A172 (cell line): ENCODE results near the gene MIDN. TPM values are rescaled to one million over a fixed set of nuclear protein-coding genes. Genes with fewer than 3 reads are reported as not detected.

Experiments used
- DNase-seq: peaks from one replicate; pipeline ENCODE4 v3.0.0-alpha.2; 2015; ENCODE audit warnings: low spot score
- total RNA-seq: library from RNA; depleted of rRNA; stranded (reverse); fragments of >200 nt; shearing (Covaris generic); gene quantifications from 2 replicates; pipeline ENCODE4 v1.2.3, GENCODE V29; 2014

MIDN gene
- total RNA-seq, 1 experiment from 2014 or later, result 7.0 TPM

DNA sequence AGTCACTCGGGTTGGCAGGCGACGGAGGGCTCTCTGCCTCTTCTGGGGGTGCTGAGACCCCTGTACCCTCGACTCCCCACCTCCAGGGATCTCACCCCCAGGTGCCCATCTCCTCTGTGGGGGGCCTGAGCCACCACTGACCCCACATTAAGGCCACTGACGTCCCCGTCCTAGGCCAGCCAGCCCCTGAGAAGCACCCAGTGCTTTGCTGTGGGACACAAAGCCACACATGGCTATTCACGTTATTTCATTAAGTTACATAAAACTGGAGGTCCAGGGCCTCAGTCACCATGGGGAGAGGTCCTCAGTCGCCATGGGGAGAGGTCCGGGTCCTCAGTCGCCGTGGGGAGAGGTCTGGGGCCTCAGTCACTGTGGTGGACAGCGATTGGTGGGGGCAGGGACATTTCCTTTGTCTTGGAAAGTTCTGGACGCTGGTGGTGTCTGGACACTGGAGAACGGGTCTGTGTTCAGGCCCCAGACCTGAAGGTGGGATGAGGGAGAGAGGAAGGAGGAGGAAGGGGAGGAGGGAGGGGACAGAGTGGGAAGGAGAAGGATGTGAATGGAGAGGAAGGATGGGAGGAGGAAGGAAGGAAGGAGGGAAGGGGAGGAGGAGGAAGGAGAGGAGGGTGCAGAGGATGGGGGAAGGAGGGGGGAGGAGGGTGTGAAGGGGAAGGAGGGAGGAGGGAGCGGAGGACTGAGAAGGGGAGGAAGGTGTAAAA is 33.3 kb downstream of the MIDN start:
- no peak for DNase-seq

DNA sequence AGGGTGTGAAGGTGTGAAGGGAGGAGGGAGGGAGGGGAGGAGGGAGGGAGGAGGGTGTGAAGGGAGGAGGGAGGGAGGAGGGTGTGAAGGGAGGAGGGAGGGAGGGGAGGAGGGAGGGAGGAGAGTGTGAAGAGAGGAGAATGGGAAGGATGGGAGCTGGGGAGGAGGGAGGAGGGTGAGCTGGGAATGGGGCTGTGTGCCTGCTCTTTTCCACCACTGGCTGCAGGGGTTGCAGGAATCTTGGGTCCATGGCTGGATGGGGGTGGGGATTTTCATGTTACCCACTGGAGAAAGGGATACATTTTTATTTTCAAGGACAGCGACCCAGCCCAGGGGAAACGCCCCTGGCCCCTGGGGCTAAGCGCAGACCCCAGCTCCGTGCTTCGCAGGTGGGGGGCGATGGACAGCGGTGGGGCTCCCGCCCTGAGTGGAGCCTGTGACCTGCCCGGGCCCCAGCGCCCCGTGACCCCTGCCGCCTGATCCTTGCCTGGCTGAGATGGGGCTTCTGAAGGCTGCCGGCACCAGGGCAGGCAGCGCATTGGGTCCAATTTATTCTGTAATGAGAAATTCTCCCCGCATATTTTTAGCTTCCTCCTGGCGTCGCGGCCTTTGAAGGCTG is 34.3 kb downstream of the MIDN start:
- DNase-seq, result no peak

DNA sequence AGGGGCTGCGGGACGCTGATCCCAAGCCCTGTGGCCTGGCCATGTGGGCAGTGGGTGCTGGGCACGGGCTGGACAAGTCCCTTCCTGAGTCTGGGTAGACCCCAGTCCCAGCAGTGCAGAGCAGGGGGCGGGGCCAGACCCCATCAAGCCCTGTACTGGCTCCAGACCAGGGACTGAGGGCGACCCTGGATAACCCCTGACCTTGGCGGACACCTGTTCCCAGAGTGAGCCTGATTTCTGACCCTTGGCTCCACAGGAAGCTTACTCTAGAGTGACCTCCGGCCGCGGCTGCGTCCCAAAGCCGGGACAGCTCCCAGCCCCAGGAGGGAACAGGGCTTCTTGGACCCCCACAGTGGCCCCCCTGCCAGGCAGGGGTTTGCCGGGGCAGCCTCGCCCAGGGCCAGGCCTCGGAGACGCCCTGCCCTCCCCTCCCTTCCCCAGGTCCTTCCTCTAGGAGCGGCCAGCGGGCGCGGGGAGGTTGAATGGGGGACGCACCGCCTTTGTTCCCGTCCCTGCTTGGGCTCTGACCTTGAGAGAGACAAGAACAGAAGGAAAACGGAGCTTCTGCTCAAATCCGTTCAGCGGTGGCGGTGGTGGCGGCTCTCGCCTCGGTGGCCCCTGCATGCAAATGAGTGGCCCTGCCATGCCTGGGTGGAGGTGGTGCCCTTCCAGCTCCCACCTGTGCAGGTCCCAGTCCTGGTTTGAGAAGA is 35.0 kb downstream of the MIDN start:
- no peak for DNase-seq

DNA sequence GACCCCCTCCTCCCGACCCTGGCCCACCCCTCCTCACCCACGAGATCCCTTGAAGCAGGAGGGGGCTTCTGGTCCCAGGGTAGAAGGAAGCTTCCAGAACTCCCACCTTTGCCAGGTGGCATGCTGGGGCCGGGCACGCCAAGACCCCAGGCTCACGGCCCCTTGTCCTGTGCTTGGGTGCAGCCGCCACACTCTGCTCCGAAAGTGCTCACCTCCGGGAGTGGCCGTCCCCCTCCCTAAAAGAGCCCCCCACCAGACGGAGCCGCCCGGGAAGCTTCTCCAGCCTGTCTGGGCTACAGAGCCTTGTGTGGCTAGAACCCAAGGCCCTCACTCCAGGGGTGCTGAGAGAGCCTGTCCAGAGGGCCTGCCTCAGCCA is 35.5 kb downstream of the MIDN start:
- no peak for DNase-seq

DNA sequence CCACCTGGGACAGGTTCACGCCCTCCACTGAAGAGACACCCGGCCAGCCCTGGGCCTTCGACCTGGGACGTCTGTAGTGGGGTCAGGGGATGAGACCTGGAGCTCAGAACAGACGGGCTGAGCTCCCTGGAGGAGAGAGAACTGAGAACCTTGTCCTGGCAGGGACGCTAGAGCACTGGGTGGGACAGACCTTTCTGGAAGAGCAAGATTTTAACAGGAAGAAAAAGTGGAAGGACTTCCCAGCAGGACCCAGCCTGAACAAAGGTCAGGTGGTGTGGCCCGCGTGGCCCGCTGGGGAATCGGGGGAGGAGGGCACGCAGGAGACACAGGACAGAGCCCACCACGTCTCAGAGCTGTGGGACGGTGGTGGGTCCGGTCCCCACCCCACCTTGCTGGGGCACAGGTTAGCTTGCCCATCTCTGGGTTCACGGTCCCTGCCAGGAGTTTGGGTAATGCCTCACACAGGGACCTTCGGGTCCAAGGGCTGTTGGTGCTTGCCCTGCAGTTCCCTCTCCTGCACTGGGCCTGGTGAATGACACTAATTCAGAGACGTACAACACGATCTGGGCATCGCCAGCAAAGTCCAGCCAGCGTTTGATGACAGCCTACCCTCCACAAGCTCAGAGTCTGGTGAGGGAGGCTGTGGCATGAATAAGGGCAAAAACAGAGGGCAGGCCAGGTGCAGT is 36.1 kb downstream of the MIDN start:
- no peak for DNase-seq

DNA sequence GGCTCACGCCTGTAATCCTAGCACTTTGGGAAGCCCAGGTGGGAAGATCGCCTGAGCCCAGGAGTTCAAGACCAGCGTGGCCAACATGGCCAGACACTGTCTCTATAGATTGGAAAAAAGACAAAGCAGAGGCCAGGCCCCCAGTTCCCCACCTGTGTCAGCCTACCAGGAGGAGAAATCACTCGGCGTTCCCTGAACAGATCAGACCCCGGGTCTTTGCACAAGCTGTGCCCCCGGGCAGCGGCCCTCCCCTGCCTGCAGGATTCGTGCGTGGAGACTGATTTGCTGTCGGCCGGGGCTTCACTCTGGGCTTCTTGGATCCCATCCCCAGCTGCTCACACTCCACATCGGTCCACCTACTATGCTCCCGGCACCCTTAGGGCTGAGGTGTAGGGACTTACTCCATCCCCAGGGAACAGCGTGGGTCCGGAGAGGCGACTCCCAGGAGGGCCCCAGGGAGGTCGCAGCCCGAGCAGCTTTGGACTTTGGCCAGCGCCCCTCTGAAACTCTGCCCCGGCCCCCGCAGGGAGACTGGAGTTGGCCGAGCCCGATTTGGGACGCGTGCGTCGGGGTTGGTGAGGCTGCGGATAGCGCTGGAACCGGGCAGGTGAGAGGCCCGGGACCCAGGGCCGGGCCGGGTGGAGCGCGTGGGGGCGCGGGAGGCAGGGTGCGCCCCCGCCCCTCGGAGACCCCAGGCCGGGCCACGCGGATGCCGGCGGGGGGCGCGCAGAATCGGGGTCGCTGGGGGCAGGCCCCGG is 36.8 kb downstream of the MIDN start:
- DNase-seq, result no peak

DNA sequence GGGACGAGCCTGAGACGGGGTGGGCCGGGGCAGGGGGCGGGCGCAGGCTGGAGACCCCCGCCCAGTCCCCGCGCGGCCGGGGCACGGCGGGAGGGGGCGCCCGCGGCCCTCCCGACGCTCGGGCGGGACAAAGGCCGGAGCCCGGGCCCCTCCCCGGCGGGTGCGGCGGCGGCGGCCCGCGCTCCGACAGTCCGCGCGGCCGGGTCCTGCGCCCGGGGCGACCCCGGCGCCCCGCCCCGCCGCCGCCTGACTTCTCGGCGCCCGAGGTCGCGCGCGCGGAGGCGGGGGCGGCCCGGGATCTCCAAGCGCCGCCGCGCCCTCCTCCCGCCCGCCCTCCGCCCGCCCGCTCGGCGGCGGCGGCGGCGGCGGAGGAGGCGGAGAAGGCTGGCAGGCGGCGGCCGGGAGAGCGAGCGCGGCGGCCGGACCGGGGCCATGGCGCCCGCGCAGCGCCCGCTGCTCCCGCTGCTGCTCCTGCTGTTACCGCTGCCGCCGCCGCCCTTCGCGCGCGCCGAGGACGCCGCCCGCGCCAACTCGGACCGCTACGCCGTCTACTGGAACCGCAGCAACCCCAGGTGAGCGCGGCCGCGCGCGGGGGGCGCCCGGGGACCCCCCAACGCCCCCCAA is 37.5 kb downstream of the MIDN start, which contains the start of gene EFNA2:
EFNA2 (plus strand) TSS at position 137 of the 624 bp plus-strand sequence; CDS start at position 433, 296 bp downstream.
- DNase-seq, result no peak

DNA sequence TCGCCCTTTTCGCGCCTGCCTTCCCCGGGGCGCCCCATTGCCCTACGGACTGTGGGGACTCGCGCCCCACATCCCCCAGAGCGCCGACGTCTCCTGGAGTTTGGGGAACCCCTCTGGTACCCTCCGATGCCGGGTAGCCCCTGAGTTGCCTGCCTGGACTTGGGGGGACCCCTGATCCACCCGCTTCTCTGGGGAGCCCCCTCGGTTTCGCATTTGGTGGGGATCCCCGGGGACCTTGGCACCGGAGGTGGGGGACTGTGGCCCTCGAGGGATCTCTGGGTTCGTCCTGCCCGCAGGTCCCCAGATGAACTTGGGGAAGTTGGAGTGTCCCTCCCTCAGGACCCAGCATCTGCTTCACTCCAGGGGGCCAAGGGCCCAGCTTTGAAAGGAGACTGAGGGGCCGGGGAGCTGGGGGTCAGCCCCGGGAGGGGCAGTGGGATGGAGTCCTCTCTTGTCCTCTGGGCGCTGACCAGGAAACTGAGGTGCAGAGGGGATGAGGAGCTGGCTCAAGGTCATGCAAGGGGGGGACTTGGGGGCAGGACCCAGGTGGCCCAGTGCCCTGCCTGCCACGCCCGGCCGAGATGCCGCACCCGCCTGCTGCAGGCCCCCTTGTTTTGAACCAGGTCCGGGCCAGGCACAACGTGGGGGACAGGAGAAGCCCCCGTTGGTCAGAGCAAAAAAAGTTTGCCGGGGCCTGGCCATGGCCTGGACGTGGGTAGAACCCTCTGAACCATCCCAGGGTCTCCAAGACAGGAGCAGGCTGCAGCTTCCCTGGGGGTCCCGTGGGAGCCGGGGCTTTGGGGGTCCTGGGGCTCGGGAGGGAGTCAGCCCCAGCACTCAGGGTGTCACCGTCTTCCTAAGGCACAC is 38.3 kb downstream of the MIDN start:
- no peak for DNase-seq

DNA sequence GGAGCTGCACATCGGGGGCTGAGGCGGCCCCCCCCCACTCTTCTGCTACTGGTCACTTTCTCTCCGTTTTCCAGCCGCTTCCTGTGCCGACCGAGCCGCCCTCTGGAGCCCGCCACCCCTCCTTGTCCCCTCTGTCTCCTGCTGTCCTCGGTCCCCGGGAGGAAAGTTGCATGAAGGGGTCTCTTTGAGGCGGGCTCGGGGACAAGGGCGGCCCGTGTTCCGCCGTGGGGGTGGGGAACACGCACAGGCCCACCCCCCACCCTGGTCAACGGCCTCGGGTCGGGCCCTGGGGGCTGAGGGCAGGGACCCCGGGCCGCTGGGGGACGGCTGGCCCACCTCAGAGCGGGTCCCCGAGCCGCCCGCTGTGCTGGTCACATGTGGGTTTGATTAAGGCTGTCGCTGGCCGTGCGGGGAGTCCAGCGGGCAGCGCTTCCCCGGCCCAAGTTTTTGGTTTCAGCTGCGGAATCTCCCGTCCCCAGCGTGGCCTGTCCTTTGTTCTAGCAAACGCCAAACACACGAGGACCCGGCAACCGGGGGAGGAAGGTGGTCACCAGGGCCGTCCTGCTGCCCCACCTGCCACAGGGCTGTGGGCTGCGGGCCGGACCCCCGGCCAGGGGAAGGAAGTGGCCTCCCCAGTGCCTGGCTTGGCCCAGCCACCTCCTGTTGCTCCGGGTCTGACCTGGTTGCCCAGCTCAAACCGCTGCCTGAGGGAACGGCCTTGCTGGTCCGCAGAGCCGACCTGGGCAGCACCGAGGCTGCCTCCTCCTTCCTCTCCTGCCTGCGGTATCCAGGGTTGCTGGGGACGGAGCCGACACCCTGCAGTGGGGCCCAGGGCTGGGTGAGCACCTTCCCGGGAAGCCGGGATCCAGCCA is 39.2 kb downstream of the MIDN start:
- DNase-seq, result no peak

DNA sequence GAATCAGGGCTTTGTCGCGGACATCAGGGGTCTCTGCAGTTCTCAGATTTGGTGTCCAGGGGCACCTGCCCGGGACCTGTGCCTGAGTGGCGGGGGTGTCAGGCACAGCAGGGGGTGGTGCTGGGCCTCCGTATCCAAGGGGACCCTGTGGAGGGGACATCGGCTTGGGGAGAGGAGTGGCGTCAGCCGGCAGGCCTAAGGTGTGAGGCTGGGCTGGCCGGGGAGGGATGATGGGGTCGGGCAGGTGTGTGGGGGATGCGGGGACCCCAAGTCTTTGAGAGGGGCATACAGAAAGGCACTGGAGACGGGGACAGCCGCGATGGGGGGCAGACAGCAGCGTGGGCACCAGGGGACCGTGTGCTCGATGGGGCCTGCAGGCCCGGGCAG is 39.8 kb downstream of the MIDN start:
- DNase-seq, result no peak

DNA sequence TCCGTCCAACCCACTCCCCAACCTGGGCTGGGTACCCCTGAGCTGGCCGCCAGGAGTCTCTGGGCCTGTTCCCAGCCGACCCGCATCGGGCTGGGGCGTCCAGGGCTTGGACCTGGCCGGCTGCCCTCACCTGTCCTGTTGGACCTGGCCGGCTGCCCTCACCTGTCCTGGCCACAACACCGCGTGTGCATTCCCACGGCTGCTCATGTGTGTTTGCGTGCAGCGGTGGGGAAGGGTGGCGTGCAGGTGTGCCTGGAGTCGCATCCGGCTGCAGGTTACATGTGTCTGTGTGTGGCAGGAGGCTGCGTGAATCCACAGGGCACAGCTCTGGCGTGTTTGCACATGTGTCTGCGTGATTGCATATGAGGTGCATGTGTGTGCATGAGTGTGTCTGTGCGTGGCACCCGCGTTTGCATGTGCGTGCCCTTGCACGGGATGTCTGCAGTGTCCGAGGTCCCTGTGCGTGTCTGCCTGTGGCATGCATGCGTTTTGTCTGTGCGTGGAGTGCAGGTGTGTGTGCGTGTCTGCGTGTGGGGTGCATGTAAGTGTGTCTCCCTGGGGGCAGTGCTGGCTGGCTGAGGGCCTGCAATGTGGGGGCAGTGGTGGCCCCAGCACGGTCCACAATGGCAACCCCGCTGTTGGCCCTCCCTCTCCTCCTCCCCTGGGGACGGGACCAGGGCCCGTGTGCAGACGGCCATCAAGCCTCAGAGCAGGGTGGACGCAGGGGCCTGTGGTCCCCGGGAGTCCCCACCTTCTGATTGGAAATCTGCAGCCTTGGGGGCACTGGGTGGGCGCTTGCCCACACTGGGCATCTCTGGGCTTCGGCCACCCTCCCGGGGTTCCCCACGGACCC is 40.7 kb downstream of the MIDN start:
- no peak for DNase-seq

DNA sequence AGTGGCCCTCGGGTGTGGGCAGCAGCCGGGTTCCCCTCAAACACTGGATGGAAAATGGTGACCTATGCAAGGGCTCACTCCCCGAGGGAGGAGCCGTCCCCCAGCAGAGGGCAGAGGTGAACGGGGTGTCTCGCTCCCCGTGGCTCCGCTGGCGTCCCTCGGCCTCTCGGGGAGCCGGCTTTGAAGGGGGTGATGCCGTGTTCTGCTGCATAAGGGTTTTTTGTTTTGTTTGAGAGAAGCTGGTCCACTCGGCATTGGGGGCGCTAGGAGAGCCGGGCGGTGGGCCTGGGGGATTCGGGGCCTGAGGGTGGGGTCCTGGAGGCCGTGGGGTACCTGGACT is 41.3 kb downstream of the MIDN start:
- no peak for DNase-seq

DNA sequence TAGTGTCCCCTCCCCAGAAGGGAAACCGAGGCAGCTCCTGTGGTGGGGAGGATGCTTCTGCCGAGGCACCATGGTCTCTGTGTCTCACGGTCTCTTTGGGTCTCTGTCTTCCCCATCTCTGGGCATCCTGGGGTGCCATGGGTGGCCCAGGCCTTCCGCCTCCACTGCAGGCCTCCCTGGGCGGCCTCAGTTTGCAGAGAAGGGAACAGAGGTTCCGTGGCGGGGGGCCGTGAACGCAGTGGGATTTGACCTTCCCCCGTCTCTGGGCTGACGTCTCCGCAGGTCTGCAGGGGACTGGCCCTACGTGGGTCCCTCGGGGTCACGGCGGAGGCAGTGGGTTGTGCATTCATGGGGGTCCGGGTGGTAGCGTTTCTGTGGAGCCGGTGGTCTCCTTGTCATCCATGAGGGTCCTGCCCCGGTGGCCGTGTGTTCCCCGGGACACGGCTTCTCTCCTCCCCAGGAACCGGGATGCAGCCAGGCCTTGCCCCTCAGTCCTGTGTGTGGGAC is 41.9 kb downstream of the MIDN start:
- no peak for DNase-seq

DNA sequence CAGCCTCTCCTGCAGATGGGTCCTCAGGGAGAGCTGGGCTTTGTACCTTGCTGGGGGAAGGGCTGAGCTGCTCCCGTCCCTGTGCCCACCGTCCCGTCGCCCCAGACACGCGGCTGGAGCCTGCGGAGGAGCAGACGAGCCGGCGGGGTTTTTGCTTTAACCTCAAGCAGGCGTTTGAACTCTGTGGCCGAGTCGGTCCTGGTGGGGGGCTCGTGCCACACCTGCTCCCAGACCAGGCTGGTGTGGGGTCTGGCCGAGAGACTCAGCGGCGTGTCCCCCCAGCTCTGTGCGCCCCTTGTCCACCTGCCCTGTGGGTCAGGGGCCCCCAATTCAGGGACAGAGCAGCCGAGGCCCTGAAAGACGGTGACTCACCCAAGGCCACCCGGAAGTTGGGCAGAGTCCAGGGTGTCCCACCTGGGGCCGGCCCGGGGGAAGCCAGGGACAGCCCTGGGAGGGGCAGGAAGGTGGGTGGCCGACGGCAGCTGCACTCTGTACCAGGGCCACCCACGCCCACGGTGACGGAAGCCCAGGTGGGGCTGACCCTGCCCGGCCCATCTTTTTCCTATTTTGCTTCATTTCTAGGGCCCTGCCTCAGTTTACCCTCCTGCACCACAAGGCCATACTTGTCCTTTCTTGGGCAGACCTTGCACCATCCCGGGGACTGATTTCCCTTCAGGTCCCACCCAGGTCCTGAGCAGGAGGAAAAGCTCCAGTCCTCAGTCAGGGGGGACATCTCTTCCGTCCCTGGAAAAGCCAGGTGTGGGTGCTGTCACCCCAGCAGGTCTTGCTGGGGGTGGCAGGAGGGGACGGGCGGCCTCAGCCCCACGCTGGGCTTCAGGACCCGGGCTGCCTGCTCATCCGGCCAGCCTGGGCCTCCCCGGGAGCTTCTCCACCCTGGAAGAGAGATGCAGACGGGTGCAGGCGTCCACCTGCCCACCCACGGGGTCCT is 42.6 kb downstream of the MIDN start:
- no peak for DNase-seq

DNA sequence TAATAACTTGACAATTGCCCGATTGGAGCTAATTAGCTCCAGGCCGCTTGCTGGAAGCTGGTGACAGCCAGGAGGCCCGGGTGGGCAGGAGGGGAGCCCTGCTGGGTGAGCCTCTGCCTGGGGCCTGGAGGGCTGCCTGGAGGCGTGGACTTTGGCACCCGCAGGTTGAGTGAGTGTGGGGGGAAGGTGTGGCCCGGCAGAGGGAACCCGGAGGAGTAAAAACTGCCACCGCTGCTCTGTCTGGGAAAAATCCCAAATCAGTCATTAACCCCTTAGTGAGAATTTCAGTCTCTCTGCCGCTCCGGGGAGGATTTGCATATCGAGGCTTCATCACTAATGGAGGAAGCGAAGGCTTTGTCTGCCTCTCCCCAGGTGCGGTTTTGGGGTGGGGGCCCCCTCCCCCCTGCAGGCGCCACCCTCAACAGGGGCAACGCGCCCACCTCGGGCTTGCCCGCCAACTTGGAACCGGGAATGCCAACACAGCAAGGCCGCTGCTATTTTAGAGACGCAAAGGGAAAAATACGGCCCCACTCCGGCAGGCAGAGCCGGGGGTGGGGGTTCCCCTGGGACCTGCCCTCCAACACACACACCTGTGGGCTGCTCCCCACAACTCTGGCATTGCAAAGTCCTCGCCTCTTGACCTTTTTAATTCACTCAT is 43.5 kb downstream of the MIDN start:
- no peak for DNase-seq

DNA sequence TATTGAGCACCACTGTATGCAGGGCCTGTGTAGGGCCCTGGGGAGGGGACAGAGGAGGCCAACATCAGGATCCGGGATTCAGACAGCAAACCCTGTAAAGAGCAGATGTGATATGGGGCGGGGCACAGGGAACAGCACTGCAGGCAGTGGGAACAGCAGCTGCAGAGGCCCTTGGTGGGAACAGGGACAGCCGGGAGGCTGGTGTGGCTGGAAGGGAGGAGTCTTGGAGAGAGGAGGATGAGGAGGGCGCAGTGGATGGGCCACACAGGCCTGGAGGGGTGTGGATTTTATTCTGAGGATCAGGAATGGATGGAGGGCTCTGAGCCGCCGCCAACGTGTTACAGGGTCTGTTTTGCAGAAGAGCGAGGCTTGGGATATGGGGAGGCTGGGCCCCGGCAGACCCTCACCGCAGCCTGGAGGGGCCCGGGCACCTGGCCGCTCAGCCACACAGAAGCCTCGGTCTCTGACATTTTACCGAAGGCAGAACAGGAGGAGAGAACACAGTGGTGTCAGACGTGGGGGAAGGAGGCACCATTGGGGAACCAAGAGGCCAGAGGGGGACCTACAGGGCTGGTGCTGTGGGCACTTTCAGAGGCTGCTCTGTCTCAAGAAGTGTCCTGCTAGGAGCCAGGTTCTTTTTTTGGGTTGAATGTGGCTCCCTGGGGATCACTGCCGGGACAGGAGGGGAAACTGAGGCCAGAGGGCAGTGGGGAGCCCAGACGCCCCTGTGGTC is 44.2 kb downstream of the MIDN start:
- DNase-seq, result no peak
